Naive B cell (primary cell): ENCODE measurements around the gene ATP10D. TPM values are rescaled to one million over a fixed set of nuclear protein-coding genes. Genes with fewer than 3 reads are reported as not detected.
A peak's percentile ranks its signal among the peaks of the same experiment; 100 is the strongest.

Experiments used
- ATAC-seq, 2 donors: fragments of 150-1000 bp; cut with Tn5 transposase; 2 replicates each; pipeline ENCODE4 v1.10.0; 2021; ENCODE audit warnings: low read depth in 2 of 2, mild to moderate bottlenecking in 2 of 2, moderate library complexity in 2 of 2
- DNase-seq: peaks from one replicate; pipeline ENCODE4 v3.0.0; 2022
- H3K27ac Mint-ChIP-seq, 6 donors: one replicate each; pipeline ENCODE4 v1.8.0; 2020 to 2022; ENCODE audit warnings: mild to moderate bottlenecking in 6 of 6, mixed read lengths in 6 of 6, moderate library complexity in 5 of 6, inconsistent platforms in 2 of 6
- H3K27me3 Mint-ChIP-seq, 3 donors: one replicate each; pipeline ENCODE4 v1.8.0; 2021 to 2022; ENCODE audit warnings: mixed read lengths in 3 of 3, mild to moderate bottlenecking in 1 of 3
- H3K36me3 Mint-ChIP-seq, 2 donors: one replicate each; pipeline ENCODE4 v1.8.0; 2020 to 2022; ENCODE audit warnings: mixed read lengths in 2 of 2, inconsistent platforms in 1 of 2, mild to moderate bottlenecking in 1 of 2
- H3K4me1 Mint-ChIP-seq, 3 donors: one replicate each; pipeline ENCODE4 v1.8.0; 2020 to 2022; ENCODE audit warnings: mixed read lengths in 3 of 3, inconsistent platforms in 1 of 3, mild to moderate bottlenecking in 1 of 3, moderate library complexity in 1 of 3
- H3K4me3 Mint-ChIP-seq, 8 donors: one replicate each; pipeline ENCODE4 v1.8.0; 2020 to 2022; ENCODE audit warnings: mild to moderate bottlenecking in 8 of 8, mixed read lengths in 8 of 8, moderate library complexity in 8 of 8, inconsistent platforms in 2 of 8
- H3K9me3 Mint-ChIP-seq, 7 donors: one replicate each; pipeline ENCODE4 v1.8.0; 2020 to 2022; ENCODE audit warnings: mixed read lengths in 7 of 7, mild to moderate bottlenecking in 5 of 7, inconsistent platforms in 2 of 7, moderate library complexity in 1 of 7
- polyA plus RNA-seq, 6 donors: library from polyadenylated mRNA; unstranded; fragments of 300-500 nt; fragmentation: Illumina TruSeq; gene quantifications; one replicate each; pipeline ENCODE4 v1.2.3, GENCODE V29; 2021; ENCODE audit warnings: low read depth in 6 of 6

The ATP10D gene
- polyA plus RNA-seq, 6 donors from 2014 or later = 21.5 to 70.9 (median 43.8) TPM

GRCh38 chr4:47577779-47578553 lies 92.9 kb downstream of the ATP10D start:
- ATAC-seq = no peak
- Mint-ChIP-seq H3K36me3 (peaks cover 55 to 62% of the 10 kb centered on the region in 2 donors), H3K27me3 (no peaks in the 10 kb centered on the region), H3K4me3 (no peak overlapping the region), H3K4me1 (peaks cover 0 to 4% (median 4%) of the 10 kb centered on the region in 3 donors), H3K9me3 (no peaks in the 10 kb centered on the region), H3K27ac (peak overlapping the region in 1 of 6 donors; percentile 1)
- DNase-seq = no peak

- no peak overlapping the region for H3K4me3 Mint-ChIP-seq
These were observed 94.2 kb downstream of the ATP10D start for GRCh38 chr4:47579235-47579634.

GRCh38 chr4:47590325-47590724 lies 105.2 kb downstream of the ATP10D start:
- Mint-ChIP-seq H3K9me3 (peaks cover 4 to 12% (median 9%) of the 10 kb centered on the region in 7 donors), H3K27ac (no peak overlapping the region), H3K27me3 (no peaks in the 10 kb centered on the region), H3K4me1 (peaks cover 0 to 3% (median 0%) of the 10 kb centered on the region in 3 donors), H3K4me3 (no peak overlapping the region), H3K36me3 (peaks cover 53 to 60% of the 10 kb centered on the region in 2 donors)
- DNase-seq (no peak), ATAC-seq (no peak)

More at GRCh38 chr4:47579235-47579634, 94.2 kb downstream of the ATP10D start:
- Mint-ChIP-seq H3K9me3 (no peaks in the 10 kb centered on the region), H3K27me3 (no peaks in the 10 kb centered on the region), H3K4me1 (peaks cover 0 to 4% (median 4%) of the 10 kb centered on the region in 3 donors), H3K27ac (peak overlapping the region in 1 of 6 donors; percentile 42), H3K36me3 (peaks cover 53 to 60% of the 10 kb centered on the region in 2 donors)
- ATAC-seq (no peak), DNase-seq (no peak)

GRCh38 chr4:47597696-47598095 lies 112.6 kb downstream of the ATP10D start:
- Mint-ChIP-seq H3K9me3 (peaks cover 0 to 6% (median 4%) of the 10 kb centered on the region in 7 donors), H3K27me3 (no peaks in the 10 kb centered on the region), H3K4me1 (no peaks in the 10 kb centered on the region), H3K4me3 (peak overlapping the region in 1 of 8 donors; percentile 48), H3K36me3 (peaks cover 0 to 29% of the 10 kb centered on the region in 2 donors), H3K27ac (no peak overlapping the region)
- DNase-seq (no peak), ATAC-seq (no peak)

- no peaks in the 10 kb centered on the region for H3K27me3 Mint-ChIP-seq
- DNase-seq (no peak), ATAC-seq (no peak)
- H3K27ac Mint-ChIP-seq = no peak overlapping the region
- H3K4me1 Mint-ChIP-seq = no peaks in the 10 kb centered on the region
- no peak overlapping the region for H3K4me3 Mint-ChIP-seq
- peaks cover 2 to 12% (median 7%) of the 10 kb centered on the region in 7 donors for H3K9me3 Mint-ChIP-seq
- H3K36me3 Mint-ChIP-seq = peaks cover 0 to 31% of the 10 kb centered on the region in 2 donors
These were observed 113.2 kb downstream of the ATP10D start for GRCh38 chr4:47598320-47598719.

- Mint-ChIP-seq H3K9me3 (peaks cover 2 to 13% (median 8%) of the 10 kb centered on the region in 7 donors), H3K4me1 (no peaks in the 10 kb centered on the region), H3K27me3 (no peaks in the 10 kb centered on the region), H3K36me3 (peaks cover 2 to 32% of the 10 kb centered on the region in 2 donors), H3K4me3 (no peak overlapping the region), H3K27ac (no peak overlapping the region)
- ATAC-seq = no peak
- no peak for DNase-seq
These were observed 113.8 kb downstream of the ATP10D start for GRCh38 chr4:47598896-47599295.

GRCh38 chr4:47606482-47606881 lies 121.4 kb downstream of the ATP10D start:
- H3K36me3 Mint-ChIP-seq = peaks cover 14 to 20% of the 10 kb centered on the region in 2 donors
- H3K9me3 Mint-ChIP-seq = peaks cover 4 to 13% (median 8%) of the 10 kb centered on the region in 7 donors
- H3K27ac Mint-ChIP-seq = no peak overlapping the region
- no peaks in the 10 kb centered on the region for H3K27me3 Mint-ChIP-seq
- no peak overlapping the region for H3K4me3 Mint-ChIP-seq
- no peak for ATAC-seq
- H3K4me1 Mint-ChIP-seq = no peaks in the 10 kb centered on the region
- no peak for DNase-seq

- Mint-ChIP-seq H3K9me3 (peaks cover 0 to 6% (median 5%) of the 10 kb centered on the region in 7 donors), H3K27me3 (no peaks in the 10 kb centered on the region), H3K36me3 (peaks cover 7% of the 10 kb centered on the region in 2 donors), H3K4me3 (no peak overlapping the region), H3K27ac (peak overlapping the region in 1 of 6 donors; percentile 68), H3K4me1 (no peaks in the 10 kb centered on the region)
- no peak for ATAC-seq
- no peak for DNase-seq
These were observed 127.3 kb downstream of the ATP10D start for GRCh38 chr4:47612116-47613023.

- Mint-ChIP-seq H3K36me3 (peaks cover 7% of the 10 kb centered on the region in 2 donors), H3K27me3 (no peaks in the 10 kb centered on the region), H3K4me3 (no peak overlapping the region), H3K4me1 (no peaks in the 10 kb centered on the region), H3K9me3 (peaks cover 0 to 8% (median 5%) of the 10 kb centered on the region in 7 donors), H3K27ac (no peak overlapping the region)
- DNase-seq (no peak), ATAC-seq (no peak)
These were observed 130.3 kb downstream of the ATP10D start for GRCh38 chr4:47615385-47615784.

- Mint-ChIP-seq H3K9me3 (peaks cover 0 to 10% (median 6%) of the 10 kb centered on the region in 7 donors), H3K27ac (peak overlapping the region in 1 of 6 donors; percentile 29), H3K36me3 (peaks cover 4 to 6% of the 10 kb centered on the region in 2 donors), H3K27me3 (no peaks in the 10 kb centered on the region), H3K4me1 (no peaks in the 10 kb centered on the region), H3K4me3 (no peak overlapping the region)
- DNase-seq (no peak), ATAC-seq (no peak)
These were observed 132.5 kb downstream of the ATP10D start for GRCh38 chr4:47617607-47618006.

- Mint-ChIP-seq H3K27me3 (no peaks in the 10 kb centered on the region), H3K4me3 (no peak overlapping the region), H3K36me3 (peaks cover 0 to 6% of the 10 kb centered on the region in 2 donors)
These were observed 134.6 kb downstream of the ATP10D start for GRCh38 chr4:47619691-47620090.

GRCh38 chr4:47621181-47621580 lies 136.1 kb downstream of the ATP10D start:
- no peak overlapping the region for H3K4me3 Mint-ChIP-seq
- no peaks in the 10 kb centered on the region for H3K27me3 Mint-ChIP-seq
- no peak for ATAC-seq
- peaks cover 0 to 11% (median 2%) of the 10 kb centered on the region in 7 donors for H3K9me3 Mint-ChIP-seq
- H3K4me1 Mint-ChIP-seq = no peaks in the 10 kb centered on the region
- no peak overlapping the region for H3K27ac Mint-ChIP-seq
- peaks cover 0 to 6% of the 10 kb centered on the region in 2 donors for H3K36me3 Mint-ChIP-seq
- DNase-seq = no peak

More at GRCh38 chr4:47619691-47620090, 134.6 kb downstream of the ATP10D start:
- Mint-ChIP-seq H3K4me1 (no peaks in the 10 kb centered on the region), H3K27ac (no peak overlapping the region), H3K9me3 (peaks cover 0 to 11% (median 2%) of the 10 kb centered on the region in 7 donors)
- DNase-seq (no peak), ATAC-seq (no peak)

GRCh38 chr4:47624031-47624441 lies 139.0 kb downstream of the ATP10D start:
- H3K27ac Mint-ChIP-seq = peak overlapping the region in 1 of 6 donors; percentile 51
- H3K27me3 Mint-ChIP-seq = no peaks in the 10 kb centered on the region
- peaks cover 0 to 8% (median 2%) of the 10 kb centered on the region in 7 donors for H3K9me3 Mint-ChIP-seq
- DNase-seq (no peak), ATAC-seq (no peak)
- H3K4me1 Mint-ChIP-seq = no peaks in the 10 kb centered on the region
- no peak overlapping the region for H3K4me3 Mint-ChIP-seq
- peaks cover 0 to 6% of the 10 kb centered on the region in 2 donors for H3K36me3 Mint-ChIP-seq
